Measurements from ENCODE around the gene DPYSL5. TPM values are rescaled to one million over a fixed set of nuclear protein-coding genes. Genes with fewer than 3 reads are reported as not detected.

The DPYSL5 gene
- total RNA-seq, 1 donor from 2014 or later = 2.9 TPM

GRCh38 chr2:26933431-26934334 is 85.8 kb downstream of the DPYSL5 start:
- no peaks in the 10 kb centered on the region for H3K9me3 Mint-ChIP-seq (ENCODE audit: unreplicated experiment)
- TF ChIP-seq EZH2 (IDR thresholded peaks at IDR 0.05; ENCODE audit: insufficient read depth, low read length) (no peak), CTCF (IDR thresholded peaks at IDR 0.05; ENCODE audit: insufficient read depth, low read depth, low read length) (no peak)
- Histone ChIP-seq H3K9ac (ENCODE audit: low read length) (no peak overlapping the region), H3K27ac (ENCODE audit: low read depth, low read length) (no peak overlapping the region), H3K79me2 (ENCODE audit: insufficient read depth, low read length) (no peaks in the 10 kb centered on the region), H2AFZ (ENCODE audit: low read depth, low read length) (no peak overlapping the region), H3K4me3 (ENCODE audit: insufficient read depth, low read depth, low read length) (no peak overlapping the region), H3K36me3 (ENCODE audit: insufficient read depth, low read length) (no peaks in the 10 kb centered on the region), H3K27me3 (ENCODE audit: insufficient read depth, low read length) (peaks cover 28% of the 10 kb centered on the region), H4K20me1 (ENCODE audit: insufficient read depth, low read length) (no peaks in the 10 kb centered on the region), H3K4me2 (ENCODE audit: low read length) (no peak overlapping the region), H3K9me3 (ENCODE audit: insufficient read depth, low read depth, low read length) (no peaks in the 10 kb centered on the region), H3K4me1 (ENCODE audit: insufficient read depth, low read length) (no peaks in the 10 kb centered on the region)
- no peaks in the 10 kb centered on the region for H3K4me1 Mint-ChIP-seq (ENCODE audit: low read depth, unreplicated experiment)
- no peak overlapping the region for H3K27ac Mint-ChIP-seq (ENCODE audit: unreplicated experiment)
- FAIRE-seq = no peak
- peaks cover 35% of the 10 kb centered on the region for H3K27me3 Mint-ChIP-seq (ENCODE audit: low read depth, unreplicated experiment)
- H3K4me3 Mint-ChIP-seq (ENCODE audit: unreplicated experiment) = no peak overlapping the region
- DNase-seq (ENCODE audit: low read depth) = no peak
- H3K36me3 Mint-ChIP-seq (ENCODE audit: low read depth, unreplicated experiment) = no peaks in the 10 kb centered on the region

DNA sequence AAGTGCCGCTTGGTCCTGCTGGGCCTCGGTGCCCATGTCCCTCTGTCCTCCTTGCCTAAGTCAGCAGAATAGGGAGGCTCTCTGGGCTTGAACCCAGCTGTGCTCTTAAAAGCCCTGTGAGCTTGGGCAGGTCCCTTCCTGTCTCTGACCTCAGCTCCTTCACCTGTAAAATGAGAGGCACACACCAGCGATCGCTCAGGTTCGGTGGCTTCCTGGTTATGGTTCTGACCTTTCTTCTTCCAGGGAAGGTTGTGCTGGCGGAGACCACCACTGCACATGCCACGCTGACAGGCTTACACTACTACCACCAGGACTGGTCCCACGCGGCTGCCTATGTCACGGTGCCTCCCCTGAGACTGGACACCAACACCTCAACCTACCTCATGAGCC is 86.4 kb downstream of the DPYSL5 start:
- peaks cover 28% of the 10 kb centered on the region for H3K27me3 ChIP-seq (ENCODE audit: insufficient read depth, low read length)
- H3K4me3 ChIP-seq (ENCODE audit: insufficient read depth, low read depth, low read length) = no peak overlapping the region
- no peaks in the 10 kb centered on the region for H3K9me3 ChIP-seq (ENCODE audit: insufficient read depth, low read depth, low read length)
- no peak overlapping the region for H3K4me2 ChIP-seq (ENCODE audit: low read length)
- Mint-ChIP-seq H3K27me3 (ENCODE audit: low read depth, unreplicated experiment) (peaks cover 37% of the 10 kb centered on the region), H3K4me3 (ENCODE audit: unreplicated experiment) (no peak overlapping the region), H3K4me1 (ENCODE audit: low read depth, unreplicated experiment) (no peaks in the 10 kb centered on the region), H3K36me3 (ENCODE audit: low read depth, unreplicated experiment) (no peaks in the 10 kb centered on the region), H3K27ac (ENCODE audit: unreplicated experiment) (no peak overlapping the region), H3K9me3 (ENCODE audit: unreplicated experiment) (peaks cover 1% of the 10 kb centered on the region)
- DNase-seq (ENCODE audit: low read depth) (no peak), FAIRE-seq (no peak)
- no peak overlapping the region for H2AFZ ChIP-seq (ENCODE audit: low read depth, low read length)
- no peak for TF ChIP-seq EZH2 (IDR thresholded peaks at IDR 0.05; ENCODE audit: insufficient read depth, low read length)
- no peak overlapping the region for H3K9ac ChIP-seq (ENCODE audit: low read length)
- no peaks in the 10 kb centered on the region for H3K36me3 ChIP-seq (ENCODE audit: insufficient read depth, low read length)
- H3K79me2 ChIP-seq (ENCODE audit: insufficient read depth, low read length) = no peaks in the 10 kb centered on the region
- H3K4me1 ChIP-seq (ENCODE audit: insufficient read depth, low read length) = no peaks in the 10 kb centered on the region
- no peak overlapping the region for H3K27ac ChIP-seq (ENCODE audit: low read depth, low read length)
- no peaks in the 10 kb centered on the region for H4K20me1 ChIP-seq (ENCODE audit: insufficient read depth, low read length)

GRCh38 chr2:26934985-26935384 is 87.1 kb downstream of the DPYSL5 start:
- no peaks in the 10 kb centered on the region for H3K4me1 ChIP-seq (ENCODE audit: insufficient read depth, low read length)
- H3K9me3 Mint-ChIP-seq (ENCODE audit: unreplicated experiment) = peaks cover 1% of the 10 kb centered on the region
- no peaks in the 10 kb centered on the region for H3K36me3 ChIP-seq (ENCODE audit: insufficient read depth, low read length)
- no peaks in the 10 kb centered on the region for H3K79me2 ChIP-seq (ENCODE audit: insufficient read depth, low read length)
- TF ChIP-seq CTCF (IDR thresholded peaks at IDR 0.05; ENCODE audit: insufficient read depth, low read depth, low read length) = no peak
- no peak for TF ChIP-seq EZH2 (IDR thresholded peaks at IDR 0.05; ENCODE audit: insufficient read depth, low read length)
- H3K27ac ChIP-seq (ENCODE audit: low read depth, low read length) = no peak overlapping the region
- H3K27me3 ChIP-seq (ENCODE audit: insufficient read depth, low read length) = peaks cover 28% of the 10 kb centered on the region
- no peak overlapping the region for H2AFZ ChIP-seq (ENCODE audit: low read depth, low read length)
- no peaks in the 10 kb centered on the region for H4K20me1 ChIP-seq (ENCODE audit: insufficient read depth, low read length)
- no peaks in the 10 kb centered on the region for H3K36me3 Mint-ChIP-seq (ENCODE audit: low read depth, unreplicated experiment)
- no peak overlapping the region for H3K27ac Mint-ChIP-seq (ENCODE audit: unreplicated experiment)
- DNase-seq (ENCODE audit: low read depth) = no peak
- H3K27me3 Mint-ChIP-seq (ENCODE audit: low read depth, unreplicated experiment) = peaks cover 43% of the 10 kb centered on the region
- no peak overlapping the region for H3K4me2 ChIP-seq (ENCODE audit: low read length)
- H3K9ac ChIP-seq (ENCODE audit: low read length) = no peak overlapping the region
- no peaks in the 10 kb centered on the region for H3K9me3 ChIP-seq (ENCODE audit: insufficient read depth, low read depth, low read length)
- H3K4me1 Mint-ChIP-seq (ENCODE audit: low read depth, unreplicated experiment) = no peaks in the 10 kb centered on the region
- no peak overlapping the region for H3K4me3 ChIP-seq (ENCODE audit: insufficient read depth, low read depth, low read length)
- no peak for FAIRE-seq
- H3K4me3 Mint-ChIP-seq (ENCODE audit: unreplicated experiment) = no peak overlapping the region

Measured in astrocyte (in vitro differentiated cells and primary cell).